ENCODE results near the gene CCDC97.
"Not testable (repeated sequence)": the region's sequence is repeated elsewhere in the genome, so short reads cannot be mapped to it uniquely, and the experiment has no call there.

The CCDC97 gene

GRCh38 chr19:41310033-41310831 lies at the start of gene CCDC97:
CCDC97 (plus strand) TSS chr19:41310172; CDS start chr19:41310311, 139 bp downstream.
- no peak for FAIRE-seq

GRCh38 chr19:41261474-41262190 lies 48.3 kb upstream of the CCDC97 start:
- no peak for FAIRE-seq

- no peak for FAIRE-seq
These were observed 46.7 kb upstream of the CCDC97 start for GRCh38 chr19:41263042-41263849.

- peak; percentile 99 for FAIRE-seq
These were observed 46.0 kb upstream of the CCDC97 start, which contains the start of gene HNRNPUL1 for GRCh38 chr19:41263850-41264580. HNRNPUL1 (plus strand) TSS chr19:41264372; CDS start chr19:41264504, 132 bp downstream.

- FAIRE-seq = no peak
These were observed 45.2 kb upstream of the CCDC97 start for GRCh38 chr19:41264581-41265394.

GRCh38 chr19:41265395-41266153 lies 44.4 kb upstream of the CCDC97 start:
- no peak for FAIRE-seq

GRCh38 chr19:41269055-41269454 lies 40.9 kb upstream of the CCDC97 start:
- no peak for FAIRE-seq

GRCh38 chr19:41269571-41269970 lies 40.4 kb upstream of the CCDC97 start:
- FAIRE-seq = no peak

GRCh38 chr19:41273076-41273475 lies 36.9 kb upstream of the CCDC97 start:
- no peak for FAIRE-seq

- no peak for FAIRE-seq
These were observed 35.2 kb upstream of the CCDC97 start for GRCh38 chr19:41274802-41275201.

- no peak for FAIRE-seq
These were observed 33.7 kb upstream of the CCDC97 start for GRCh38 chr19:41276231-41276630.

- no peak for FAIRE-seq
These were observed 31.5 kb upstream of the CCDC97 start for GRCh38 chr19:41278478-41278877.

- FAIRE-seq = no peak
These were observed 21.1 kb upstream of the CCDC97 start for GRCh38 chr19:41288673-41289530.

GRCh38 chr19:41289814-41290213 lies 20.2 kb upstream of the CCDC97 start:
- FAIRE-seq = not testable (repeated sequence)

- FAIRE-seq = no peak
These were observed 15.6 kb upstream of the CCDC97 start for GRCh38 chr19:41294393-41294792.

- FAIRE-seq = no peak
These were observed 14.5 kb upstream of the CCDC97 start for GRCh38 chr19:41295499-41295898.

GRCh38 chr19:41296433-41296871 lies 13.5 kb upstream of the CCDC97 start:
- FAIRE-seq = no peak

- FAIRE-seq = no peak
These were observed 12.2 kb upstream of the CCDC97 start for GRCh38 chr19:41297628-41298347.

Measured in islet of Langerhans (tissue), 1 donor.